ENCODE results near the gene TAS1R2. TPM values are rescaled to one million over a fixed set of nuclear protein-coding genes. Genes with fewer than 3 reads are reported as not detected.
"Not testable (repeated sequence)": the region's sequence is repeated elsewhere in the genome, so short reads cannot be mapped to it uniquely, and the experiment has no call there.

Gene TAS1R2
- total RNA-seq, 3 donors from 2014 or later = not detected

DNA sequence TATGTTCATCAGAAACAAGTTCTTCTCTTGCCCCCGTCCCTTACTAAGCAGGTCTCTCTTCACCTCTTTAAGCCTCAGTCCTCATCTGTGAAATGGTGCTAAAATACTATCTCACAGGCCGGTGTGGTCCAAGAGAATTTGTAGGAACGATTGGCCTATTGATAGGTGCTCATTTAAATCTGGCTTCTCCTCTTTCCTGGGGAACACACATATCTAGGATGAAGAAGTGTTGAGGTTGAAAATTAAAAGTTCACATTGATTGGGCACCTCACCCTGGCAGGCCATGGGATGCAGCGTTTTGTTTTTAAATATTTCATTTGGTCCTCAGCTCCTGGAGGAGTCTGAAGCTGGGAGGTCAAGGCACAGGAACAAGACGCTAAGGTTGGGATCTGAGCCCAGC, 8.9 kb upstream of the TAS1R2 start:
- H3K36me3 Mint-ChIP-seq (ENCODE audit: insufficient read depth) = no peaks in the 10 kb centered on the region
- no peaks in the 10 kb centered on the region for H3K9me3 Mint-ChIP-seq
- H3K27me3 Mint-ChIP-seq (ENCODE audit: low read depth) = peaks cover 12% of the 10 kb centered on the region
- DNase-seq = no peak
- H3K4me1 Mint-ChIP-seq (ENCODE audit: low read depth) = no peaks in the 10 kb centered on the region
- H3K4me3 Mint-ChIP-seq = no peak overlapping the region
- ATAC-seq = no peak

- DNase-seq = no peak
- no peak for ATAC-seq
- Mint-ChIP-seq H3K27me3 (ENCODE audit: low read depth) (peaks cover 12% of the 10 kb centered on the region), H3K36me3 (ENCODE audit: insufficient read depth) (no peaks in the 10 kb centered on the region), H3K9me3 (no peaks in the 10 kb centered on the region), H3K4me3 (no peak overlapping the region), H3K4me1 (ENCODE audit: low read depth) (no peaks in the 10 kb centered on the region)
These were observed 7.4 kb upstream of the TAS1R2 start for GRCh38 chr1:18866846-18867245.

- H3K27me3 Mint-ChIP-seq (ENCODE audit: low read depth) = peaks cover 12% of the 10 kb centered on the region
- DNase-seq (no peak), ATAC-seq (no peak)
- H3K36me3 Mint-ChIP-seq (ENCODE audit: insufficient read depth) = no peaks in the 10 kb centered on the region
- no peaks in the 10 kb centered on the region for H3K4me1 Mint-ChIP-seq (ENCODE audit: low read depth)
- no peaks in the 10 kb centered on the region for H3K9me3 Mint-ChIP-seq
- H3K4me3 Mint-ChIP-seq = no peak overlapping the region
These were observed 6.9 kb upstream of the TAS1R2 start for GRCh38 chr1:18866314-18866713.

DNA sequence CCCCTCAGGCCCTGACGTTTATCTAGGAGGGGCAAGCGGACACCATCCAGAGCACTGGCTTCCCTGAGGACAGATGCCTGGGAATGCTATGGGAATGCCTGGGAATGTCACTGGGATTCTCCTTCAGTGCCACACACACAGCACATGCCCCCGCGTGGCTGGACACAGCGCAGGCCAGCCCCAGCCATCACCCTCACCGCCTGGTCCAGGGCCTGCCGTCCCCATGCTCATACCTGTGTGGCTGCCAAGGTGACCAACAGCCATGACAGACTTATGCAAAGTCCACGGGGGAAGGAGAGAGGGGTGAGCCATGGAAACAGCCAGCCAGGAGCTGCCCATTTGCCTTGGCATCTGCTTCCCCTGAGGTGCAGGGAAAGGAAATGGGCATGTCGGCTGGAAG, 5.7 kb upstream of the TAS1R2 start:
- Mint-ChIP-seq H3K27me3 (ENCODE audit: low read depth) (peaks cover 12% of the 10 kb centered on the region), H3K4me3 (no peak overlapping the region), H3K36me3 (ENCODE audit: insufficient read depth) (no peaks in the 10 kb centered on the region), H3K9me3 (no peaks in the 10 kb centered on the region), H3K4me1 (ENCODE audit: low read depth) (no peaks in the 10 kb centered on the region)
- ATAC-seq (no peak), DNase-seq (no peak)

- Mint-ChIP-seq H3K4me3 (no peak overlapping the region), H3K4me1 (ENCODE audit: low read depth) (no peaks in the 10 kb centered on the region), H3K9me3 (no peaks in the 10 kb centered on the region), H3K36me3 (ENCODE audit: insufficient read depth) (no peaks in the 10 kb centered on the region), H3K27me3 (ENCODE audit: low read depth) (peaks cover 6% of the 10 kb centered on the region)
- no peak for DNase-seq
- no peak for ATAC-seq
These were observed 2.1 kb upstream of the TAS1R2 start for GRCh38 chr1:18861590-18861989.

DNA sequence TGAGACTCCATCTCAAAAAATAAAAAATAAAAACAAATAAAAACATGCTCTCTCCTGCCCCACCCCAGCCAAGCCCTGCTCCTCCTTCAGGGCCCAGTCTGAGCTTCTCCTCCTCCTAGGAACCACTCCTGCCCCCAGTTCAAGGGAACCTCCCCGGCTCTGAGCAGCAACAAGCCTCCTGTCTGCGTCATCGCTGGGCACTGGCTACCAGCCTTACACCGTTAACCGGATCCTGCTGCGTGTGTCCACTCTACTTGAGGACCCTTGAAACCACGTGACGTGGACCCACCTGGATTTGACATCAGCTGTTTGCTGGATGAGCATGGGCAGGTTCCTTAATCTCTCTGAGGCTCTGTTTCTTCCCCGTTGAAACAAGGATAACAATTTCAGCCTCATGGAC, 1.6 kb upstream of the TAS1R2 start:
- no peak for ATAC-seq
- no peaks in the 10 kb centered on the region for H3K36me3 Mint-ChIP-seq (ENCODE audit: insufficient read depth)
- peaks cover 5% of the 10 kb centered on the region for H3K27me3 Mint-ChIP-seq (ENCODE audit: low read depth)

DNA sequence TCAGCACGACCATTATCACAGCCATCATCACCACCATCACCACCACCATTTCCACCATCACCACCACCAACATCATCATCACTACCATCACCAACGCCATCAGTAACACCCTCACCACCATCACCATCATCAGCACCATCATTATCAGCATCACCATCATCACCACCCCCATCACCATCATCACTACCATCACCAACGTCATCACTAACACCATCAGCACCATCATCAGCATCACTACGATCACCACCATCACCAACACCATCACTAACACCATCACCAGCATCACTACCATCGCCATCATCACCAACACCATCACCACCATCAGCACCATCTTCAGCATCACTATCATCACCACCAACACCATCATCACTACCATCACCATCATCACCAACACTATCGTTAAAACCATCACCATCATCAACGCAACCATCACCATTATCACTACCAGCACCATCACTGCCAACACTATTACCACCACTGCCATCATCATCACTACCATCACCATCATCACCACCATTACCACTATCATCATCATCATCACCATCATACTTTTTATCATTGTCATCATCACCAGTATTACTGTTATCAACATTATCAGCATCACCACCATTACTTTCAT, 1.3 kb downstream of the TAS1R2 start:
- Mint-ChIP-seq H3K4me1 (ENCODE audit: low read depth) (no peaks in the 10 kb centered on the region), H3K27me3 (ENCODE audit: low read depth) (peaks cover 5% of the 10 kb centered on the region), H3K4me3 (no peak overlapping the region), H3K36me3 (ENCODE audit: insufficient read depth) (no peaks in the 10 kb centered on the region), H3K9me3 (no peaks in the 10 kb centered on the region)
- ATAC-seq (no peak), DNase-seq (no peak)

More for the DNA sequence above, 1.6 kb upstream of the TAS1R2 start:
- no peaks in the 10 kb centered on the region for H3K4me1 Mint-ChIP-seq (ENCODE audit: low read depth)
- no peaks in the 10 kb centered on the region for H3K9me3 Mint-ChIP-seq
- DNase-seq = no peak
- no peak overlapping the region for H3K4me3 Mint-ChIP-seq

DNA sequence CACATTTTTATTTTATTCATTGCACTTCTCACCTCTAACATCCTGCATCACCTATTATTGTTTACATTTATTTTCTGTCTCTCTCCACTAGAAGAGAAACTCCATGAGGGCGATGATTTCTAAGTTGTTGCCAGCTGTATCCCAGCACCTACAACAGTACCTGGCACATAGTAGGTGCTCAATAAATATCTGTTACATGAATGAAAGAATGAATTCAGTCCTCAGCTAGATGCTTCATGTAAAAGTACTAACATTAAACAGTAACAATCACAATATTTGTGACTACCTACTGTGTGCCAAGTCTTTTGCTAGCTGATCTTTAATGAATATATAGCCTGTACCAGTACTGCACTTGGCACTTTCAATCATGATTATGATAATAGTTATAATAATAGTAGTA, 3.0 kb downstream of the TAS1R2 start:
- Mint-ChIP-seq H3K4me3 (no peak overlapping the region), H3K4me1 (ENCODE audit: low read depth) (no peaks in the 10 kb centered on the region), H3K9me3 (no peaks in the 10 kb centered on the region), H3K36me3 (ENCODE audit: insufficient read depth) (no peaks in the 10 kb centered on the region), H3K27me3 (ENCODE audit: low read depth) (peaks cover 5% of the 10 kb centered on the region)
- DNase-seq = no peak
- ATAC-seq = no peak

DNA sequence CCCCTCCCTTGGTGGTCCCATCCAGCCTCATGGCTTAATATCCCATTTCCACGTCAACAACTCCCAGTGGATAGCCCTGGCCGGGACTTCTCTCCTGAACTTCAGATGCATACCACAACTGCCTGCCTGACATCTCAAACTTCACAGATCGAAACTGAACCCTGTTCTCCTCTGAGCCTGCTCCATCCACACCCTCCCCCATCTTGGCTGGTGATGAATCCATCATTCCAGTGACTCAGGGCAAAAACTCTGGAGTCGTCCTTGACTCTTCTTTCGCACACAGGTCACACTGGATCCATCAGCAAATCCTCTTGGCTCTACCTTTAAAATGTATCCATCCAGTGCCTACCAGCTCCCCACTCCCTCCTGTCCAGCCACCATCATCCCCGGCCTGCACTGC, 3.9 kb downstream of the TAS1R2 start:
- DNase-seq = no peak
- Mint-ChIP-seq H3K36me3 (ENCODE audit: insufficient read depth) (no peaks in the 10 kb centered on the region), H3K9me3 (no peaks in the 10 kb centered on the region), H3K4me1 (ENCODE audit: low read depth) (no peaks in the 10 kb centered on the region), H3K27me3 (ENCODE audit: low read depth) (peaks cover 5% of the 10 kb centered on the region), H3K4me3 (no peak overlapping the region)
- ATAC-seq = no peak

GRCh38 chr1:18854331-18855025, 5.0 kb downstream of the TAS1R2 start:
- DNase-seq = no peak

GRCh38 chr1:18852501-18852900, 7.0 kb downstream of the TAS1R2 start:
- DNase-seq (no peak), ATAC-seq (no peak)
- Mint-ChIP-seq H3K4me3 (no peak overlapping the region), H3K36me3 (ENCODE audit: insufficient read depth) (no peaks in the 10 kb centered on the region), H3K27me3 (ENCODE audit: low read depth) (peaks cover 7% of the 10 kb centered on the region), H3K4me1 (ENCODE audit: low read depth) (no peaks in the 10 kb centered on the region), H3K9me3 (no peaks in the 10 kb centered on the region)

More at GRCh38 chr1:18854331-18855025, 5.0 kb downstream of the TAS1R2 start:
- no peaks in the 10 kb centered on the region for H3K4me1 Mint-ChIP-seq (ENCODE audit: low read depth)
- no peaks in the 10 kb centered on the region for H3K36me3 Mint-ChIP-seq (ENCODE audit: insufficient read depth)
- H3K9me3 Mint-ChIP-seq = no peaks in the 10 kb centered on the region
- ATAC-seq = no peak
- H3K4me3 Mint-ChIP-seq = no peak overlapping the region
- peaks cover 5% of the 10 kb centered on the region for H3K27me3 Mint-ChIP-seq (ENCODE audit: low read depth)

DNA sequence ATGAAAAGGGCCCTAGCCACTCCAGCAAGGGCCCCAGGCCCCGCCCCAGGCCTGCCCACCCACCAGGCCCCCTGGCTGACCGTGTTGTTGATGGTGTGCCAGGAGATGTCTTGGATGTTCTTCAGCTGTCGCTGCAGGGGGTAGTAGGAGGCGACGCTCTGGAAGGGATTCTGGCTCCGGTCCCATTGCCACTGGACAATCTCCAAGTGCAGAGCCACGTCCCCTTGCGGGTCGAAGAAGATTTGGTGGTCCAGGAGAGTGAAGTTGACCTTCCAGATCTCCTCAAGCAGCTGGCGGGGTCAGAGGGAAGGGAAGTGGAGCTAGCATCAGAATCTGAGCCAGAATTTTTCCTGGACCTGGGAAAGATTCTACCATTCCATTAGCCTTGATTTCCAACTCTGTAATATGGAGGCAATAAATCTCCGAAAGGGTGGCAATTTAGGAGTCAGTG, 10.2 kb downstream of the TAS1R2 start:
- Mint-ChIP-seq H3K9me3 (peaks cover under 1% of the 10 kb centered on the region), H3K36me3 (ENCODE audit: insufficient read depth) (no peaks in the 10 kb centered on the region), H3K4me1 (ENCODE audit: low read depth) (no peaks in the 10 kb centered on the region), H3K4me3 (no peak overlapping the region), H3K27me3 (ENCODE audit: low read depth) (peaks cover 3% of the 10 kb centered on the region)
- ATAC-seq = no peak
- DNase-seq = no peak

DNA sequence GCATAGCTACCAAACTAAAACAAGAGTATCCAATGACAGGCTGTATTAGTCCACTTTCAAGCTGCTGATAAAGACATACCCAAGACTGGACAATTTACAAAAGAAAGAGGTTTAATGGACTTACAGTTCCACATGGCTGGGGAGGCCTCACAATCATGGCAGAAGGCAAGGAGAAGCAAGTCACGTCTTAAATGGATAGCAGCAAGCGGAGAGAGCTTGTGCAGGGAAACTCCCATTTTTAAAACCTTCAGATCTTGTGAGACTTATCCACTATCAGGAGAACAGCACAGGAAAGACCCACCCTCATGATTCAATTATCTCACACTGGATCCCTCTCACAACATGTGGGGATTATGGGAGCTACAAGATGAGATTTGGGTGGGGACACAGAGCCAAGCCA, 11.7 kb downstream of the TAS1R2 start:
- H3K4me3 Mint-ChIP-seq; H3K9me3 Mint-ChIP-seq; DNase-seq; H3K4me1 Mint-ChIP-seq (ENCODE audit: low read depth); H3K27me3 Mint-ChIP-seq (ENCODE audit: low read depth); ATAC-seq; H3K36me3 Mint-ChIP-seq (ENCODE audit: insufficient read depth): not testable (repeated sequence)

DNA sequence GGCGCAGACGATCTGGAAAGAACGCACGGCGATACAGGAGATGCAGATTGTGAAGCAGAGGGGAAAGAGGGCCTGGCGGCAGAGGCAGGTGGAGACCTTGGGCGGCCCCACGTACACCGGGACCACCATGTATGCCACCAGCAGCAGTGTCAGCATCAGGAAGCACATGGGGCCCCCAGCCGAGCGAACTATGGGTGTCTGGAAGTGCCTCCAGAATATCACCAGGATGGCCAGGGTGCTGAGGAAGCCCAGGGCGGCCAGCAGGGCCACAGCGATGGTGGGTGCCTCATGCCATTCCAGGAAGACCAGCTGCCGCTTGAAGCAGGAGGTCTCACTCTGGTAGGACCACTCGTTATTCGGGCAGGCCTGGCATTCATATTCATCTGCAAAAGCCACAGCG, 19.3 kb downstream of the TAS1R2 start:
- ATAC-seq (no peak), DNase-seq (no peak)
- H3K36me3 Mint-ChIP-seq (ENCODE audit: insufficient read depth) = no peaks in the 10 kb centered on the region
- no peaks in the 10 kb centered on the region for H3K4me1 Mint-ChIP-seq (ENCODE audit: low read depth)
- H3K4me3 Mint-ChIP-seq = no peak overlapping the region
- H3K9me3 Mint-ChIP-seq = peaks cover 4% of the 10 kb centered on the region
- peaks cover 12% of the 10 kb centered on the region for H3K27me3 Mint-ChIP-seq (ENCODE audit: low read depth)

DNA sequence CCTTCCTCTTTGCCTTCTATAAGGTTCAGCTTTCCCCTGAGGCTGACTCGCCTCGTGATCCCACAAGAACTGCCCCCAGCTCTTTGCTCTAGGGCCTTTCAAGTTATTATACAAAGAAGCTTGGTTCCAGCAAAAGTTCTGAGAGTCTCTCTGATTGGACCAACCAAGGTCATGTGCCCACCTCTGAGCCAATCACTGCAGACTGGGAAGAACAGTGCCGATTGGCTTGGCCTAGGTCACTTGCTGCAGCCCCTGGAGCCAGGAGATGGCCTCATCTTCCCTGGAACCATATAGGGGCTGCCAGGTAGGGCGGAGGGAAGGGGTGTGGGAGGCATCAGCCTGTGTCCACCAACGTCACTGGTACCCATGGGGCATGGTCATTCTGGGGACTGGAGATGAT, 22.8 kb downstream of the TAS1R2 start:
- Mint-ChIP-seq H3K4me1 (ENCODE audit: low read depth) (no peaks in the 10 kb centered on the region), H3K4me3 (no peak overlapping the region), H3K27me3 (ENCODE audit: low read depth) (peaks cover 18% of the 10 kb centered on the region), H3K36me3 (ENCODE audit: insufficient read depth) (no peaks in the 10 kb centered on the region), H3K9me3 (no peaks in the 10 kb centered on the region)
- no peak for DNase-seq
- no peak for ATAC-seq

All from activated T-cell treated with anti-CD3 and anti-CD28 coated beads, Interleukin-2, amount 50 U/mL, for 4 hours (primary cell).